Ovary (tissue), 3 donors: ENCODE results near the gene SLC2A1.

ENCODE experiments used
- EP300 ChIP-seq: sonication (generic); formaldehyde crosslinking; IDR thresholded peaks from one replicate; pipeline ENCODE4 v1.6.1; 2017; ENCODE audit warnings: antibody characterized with exemption
- POLR2A ChIP-seq: fragments of 450-650 bp; IDR thresholded peaks from one replicate; pipeline ENCODE4 v1.6.1; 2017; ENCODE audit warnings: antibody characterized with exemption, mild to moderate bottlenecking, moderate library complexity
- TF ChIP-seq, protein P1 (sequence below), 3 donors: fragments of 450-650 bp in 2 of 3; fragments of 200-600 bp in 1 of 3; IDR thresholded peaks; one replicate each; pipeline versions ENCODE4 v1.5.1 to v1.8.0; 2016 to 2022; ENCODE audit warnings: antibody characterized with exemption in 3 of 3, mild to moderate bottlenecking in 1 of 3
- donor health status: DM: no; HTN: no; CAD: no.

DNA sequence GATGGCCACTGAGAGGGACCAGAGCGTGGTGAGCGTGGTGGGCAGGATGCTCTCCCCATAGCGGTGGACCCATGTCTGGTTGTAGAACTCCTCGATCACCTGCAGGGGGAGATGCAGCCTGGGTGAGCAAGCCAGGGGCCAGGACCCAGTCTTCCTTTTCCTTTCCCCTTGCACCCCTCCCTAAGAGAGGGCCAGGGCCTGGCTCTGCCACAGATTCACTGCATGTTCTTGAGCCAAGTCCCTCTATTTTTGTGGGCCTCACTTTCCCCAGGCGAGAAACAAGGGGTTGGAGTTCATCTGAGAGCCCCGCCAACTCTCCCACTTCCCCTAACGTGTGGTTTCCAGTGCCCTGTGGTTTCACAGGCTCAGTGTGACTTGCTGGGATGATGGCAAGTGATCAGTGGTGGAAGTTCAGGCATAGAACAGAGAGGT, 27.5 kb downstream of the SLC2A1 start:
- TF ChIP-seq, protein P1, sequence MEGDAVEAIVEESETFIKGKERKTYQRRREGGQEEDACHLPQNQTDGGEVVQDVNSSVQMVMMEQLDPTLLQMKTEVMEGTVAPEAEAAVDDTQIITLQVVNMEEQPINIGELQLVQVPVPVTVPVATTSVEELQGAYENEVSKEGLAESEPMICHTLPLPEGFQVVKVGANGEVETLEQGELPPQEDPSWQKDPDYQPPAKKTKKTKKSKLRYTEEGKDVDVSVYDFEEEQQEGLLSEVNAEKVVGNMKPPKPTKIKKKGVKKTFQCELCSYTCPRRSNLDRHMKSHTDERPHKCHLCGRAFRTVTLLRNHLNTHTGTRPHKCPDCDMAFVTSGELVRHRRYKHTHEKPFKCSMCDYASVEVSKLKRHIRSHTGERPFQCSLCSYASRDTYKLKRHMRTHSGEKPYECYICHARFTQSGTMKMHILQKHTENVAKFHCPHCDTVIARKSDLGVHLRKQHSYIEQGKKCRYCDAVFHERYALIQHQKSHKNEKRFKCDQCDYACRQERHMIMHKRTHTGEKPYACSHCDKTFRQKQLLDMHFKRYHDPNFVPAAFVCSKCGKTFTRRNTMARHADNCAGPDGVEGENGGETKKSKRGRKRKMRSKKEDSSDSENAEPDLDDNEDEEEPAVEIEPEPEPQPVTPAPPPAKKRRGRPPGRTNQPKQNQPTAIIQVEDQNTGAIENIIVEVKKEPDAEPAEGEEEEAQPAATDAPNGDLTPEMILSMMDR (IDR thresholded peaks at IDR 0.05) = no peak
- TF ChIP-seq POLR2A (no peak), EP300 (no peak)
